SH-SY5Y (cell line): Measurements from ENCODE around the gene RIN3.

Source experiments
- GATA2 ChIP-seq: IDR thresholded peaks from 2 replicates; pipeline ENCODE4 v1.6.1; 2011; ENCODE audit warnings: mild to moderate bottlenecking, low read depth, low read length
- GATA3 ChIP-seq: IDR thresholded peaks from 2 replicates; pipeline ENCODE4 v1.6.1; 2011; ENCODE audit warnings: low read depth, mild to moderate bottlenecking, low read length, moderate library complexity

DNA sequence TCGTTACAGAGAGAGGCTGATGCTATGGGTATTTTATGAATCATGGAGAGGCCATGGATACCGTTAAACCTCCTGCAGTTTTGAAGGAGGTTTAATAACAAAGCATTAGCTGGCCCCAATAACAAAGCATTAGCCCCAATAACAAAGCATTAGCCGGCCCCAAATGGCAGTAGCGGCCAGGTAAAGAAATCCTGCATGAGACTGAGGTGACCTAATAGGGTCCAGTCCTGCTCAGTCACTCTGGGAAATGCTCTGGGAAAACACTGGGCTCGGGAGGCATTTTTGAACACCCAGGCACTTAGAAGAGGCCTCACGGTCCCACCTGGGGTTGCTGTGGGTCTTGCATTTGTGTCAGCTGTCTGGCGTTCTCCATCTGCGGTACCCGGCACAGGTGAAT lies 776 bp upstream of the RIN3 start:
- TF ChIP-seq GATA3 (no peak), GATA2 (no peak)
